Measurements from ENCODE around the gene RYR3.

Gene RYR3

GRCh38 chr15:33283576-33283975 lies 27.2 kb upstream of the RYR3 start:
- no peak overlapping the region for H3K4me3 ChIP-seq (ENCODE audit: low read length)
- TF ChIP-seq CTCF (IDR thresholded peaks at IDR 0.05; ENCODE audit: insufficient read depth, low read depth, low read length, missing control alignments): no peak
- DNase-seq (ENCODE audit: low read depth): no peak

- H3K4me3 ChIP-seq (ENCODE audit: low read length): no peak overlapping the region
- TF ChIP-seq CTCF (IDR thresholded peaks at IDR 0.05; ENCODE audit: insufficient read depth, low read depth, low read length, missing control alignments): no peak
- peak; percentile 46 for DNase-seq (ENCODE audit: low read depth)
Measured at GRCh38 chr15:33284336-33284735, 26.4 kb upstream of the RYR3 start.

- peak; percentile 82 for TF ChIP-seq CTCF (IDR thresholded peaks at IDR 0.05; ENCODE audit: insufficient read depth, low read depth, low read length, missing control alignments)
- peak; percentile 75 for DNase-seq (ENCODE audit: low read depth)
- H3K4me3 ChIP-seq (ENCODE audit: low read length): no peak overlapping the region
Measured at GRCh38 chr15:33292717-33293307, 18.0 kb upstream of the RYR3 start.

GRCh38 chr15:33293713-33294334 lies 16.9 kb upstream of the RYR3 start:
- no peak overlapping the region for H3K4me3 ChIP-seq (ENCODE audit: low read length)
- TF ChIP-seq CTCF (IDR thresholded peaks at IDR 0.05; ENCODE audit: insufficient read depth, low read depth, low read length, missing control alignments): no peak
- DNase-seq (ENCODE audit: low read depth): peak; percentile 39

GRCh38 chr15:33296050-33296449 lies 14.7 kb upstream of the RYR3 start:
- no peak overlapping the region for H3K4me3 ChIP-seq (ENCODE audit: low read length)
- TF ChIP-seq CTCF (IDR thresholded peaks at IDR 0.05; ENCODE audit: insufficient read depth, low read depth, low read length, missing control alignments): no peak
- no peak for DNase-seq (ENCODE audit: low read depth)

- no peak for TF ChIP-seq CTCF (IDR thresholded peaks at IDR 0.05; ENCODE audit: insufficient read depth, low read depth, low read length, missing control alignments)
- peak; percentile 94 for DNase-seq (ENCODE audit: low read depth)
- H3K4me3 ChIP-seq (ENCODE audit: low read length): no peak overlapping the region
Measured at GRCh38 chr15:33296856-33297255, 13.9 kb upstream of the RYR3 start.

GRCh38 chr15:33298631-33299030 lies 12.1 kb upstream of the RYR3 start:
- no peak for TF ChIP-seq CTCF (IDR thresholded peaks at IDR 0.05; ENCODE audit: insufficient read depth, low read depth, low read length, missing control alignments)
- no peak overlapping the region for H3K4me3 ChIP-seq (ENCODE audit: low read length)
- peak; percentile 97 for DNase-seq (ENCODE audit: low read depth)

All from epithelial cell of esophagus (primary cell).